Chondrocyte (in vitro differentiated cells): Measurements from ENCODE around the gene ALDH3A2. TPM values are rescaled to one million over a fixed set of nuclear protein-coding genes. Genes with fewer than 3 reads are reported as not detected.

Experiments used
- DNase-seq: peaks from one replicate; pipeline ENCODE4 v3.0.0; 2021; ENCODE audit warnings: mixed read lengths, low spot score
- H3K27ac Mint-ChIP-seq: one replicate; pipeline ENCODE4 v1.8.0; 2021; ENCODE audit warnings: mild to moderate bottlenecking, moderate library complexity, mixed read lengths; ENCODE audit not compliant: unreplicated experiment
- H3K27me3 Mint-ChIP-seq: 2 replicates; pipeline ENCODE4 v1.8.0; 2021; ENCODE audit warnings: low read depth, mixed read lengths
- H3K36me3 Mint-ChIP-seq: 2 replicates; pipeline ENCODE4 v1.8.0; 2021; ENCODE audit warnings: low read depth, mixed read lengths
- H3K4me1 Mint-ChIP-seq: 2 replicates; pipeline ENCODE4 v1.8.0; 2021; ENCODE audit warnings: low read depth, mild to moderate bottlenecking, mixed read lengths
- H3K4me3 Mint-ChIP-seq: one replicate; pipeline ENCODE4 v1.8.0; 2021; ENCODE audit warnings: mild to moderate bottlenecking, moderate library complexity, mixed read lengths; ENCODE audit not compliant: unreplicated experiment
- H3K9me3 Mint-ChIP-seq: 2 replicates; pipeline ENCODE4 v1.8.0; 2021; ENCODE audit warnings: low read depth, mixed read lengths
- total RNA-seq: library from RNA; stranded (reverse); gene quantifications from 3 replicates; pipeline ENCODE4 v1.2.1, GENCODE V29; 2021
- TF ChIP-seq, protein P1 (sequence below): fragments of 200-600 bp; sonication (generic); IDR thresholded peaks from 2 replicates; pipeline ENCODE4 v1.5.0; 2021; ENCODE audit warnings: antibody characterized with exemption, mild to moderate bottlenecking, moderate library complexity

ALDH3A2 gene
- total RNA-seq, 1 donor from 2014 or later = 26.5 TPM

- Mint-ChIP-seq H3K4me3 (no peak overlapping the region), H3K4me1 (peaks cover 11% of the 10 kb centered on the region), H3K36me3 (no peaks in the 10 kb centered on the region), H3K9me3 (no peaks in the 10 kb centered on the region), H3K27me3 (no peaks in the 10 kb centered on the region), H3K27ac (no peak overlapping the region)
- no peak for DNase-seq
- TF ChIP-seq, protein P1, sequence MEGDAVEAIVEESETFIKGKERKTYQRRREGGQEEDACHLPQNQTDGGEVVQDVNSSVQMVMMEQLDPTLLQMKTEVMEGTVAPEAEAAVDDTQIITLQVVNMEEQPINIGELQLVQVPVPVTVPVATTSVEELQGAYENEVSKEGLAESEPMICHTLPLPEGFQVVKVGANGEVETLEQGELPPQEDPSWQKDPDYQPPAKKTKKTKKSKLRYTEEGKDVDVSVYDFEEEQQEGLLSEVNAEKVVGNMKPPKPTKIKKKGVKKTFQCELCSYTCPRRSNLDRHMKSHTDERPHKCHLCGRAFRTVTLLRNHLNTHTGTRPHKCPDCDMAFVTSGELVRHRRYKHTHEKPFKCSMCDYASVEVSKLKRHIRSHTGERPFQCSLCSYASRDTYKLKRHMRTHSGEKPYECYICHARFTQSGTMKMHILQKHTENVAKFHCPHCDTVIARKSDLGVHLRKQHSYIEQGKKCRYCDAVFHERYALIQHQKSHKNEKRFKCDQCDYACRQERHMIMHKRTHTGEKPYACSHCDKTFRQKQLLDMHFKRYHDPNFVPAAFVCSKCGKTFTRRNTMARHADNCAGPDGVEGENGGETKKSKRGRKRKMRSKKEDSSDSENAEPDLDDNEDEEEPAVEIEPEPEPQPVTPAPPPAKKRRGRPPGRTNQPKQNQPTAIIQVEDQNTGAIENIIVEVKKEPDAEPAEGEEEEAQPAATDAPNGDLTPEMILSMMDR = no peak
Measured at GRCh38 chr17:19703828-19704613, 55.5 kb downstream of the ALDH3A2 start.

- H3K27ac Mint-ChIP-seq = no peak overlapping the region
- TF ChIP-seq, protein P1 = no peak
- no peak overlapping the region for H3K4me3 Mint-ChIP-seq
- no peaks in the 10 kb centered on the region for H3K27me3 Mint-ChIP-seq
- peaks cover 11% of the 10 kb centered on the region for H3K4me1 Mint-ChIP-seq
- no peak for DNase-seq
- H3K9me3 Mint-ChIP-seq = no peaks in the 10 kb centered on the region
- H3K36me3 Mint-ChIP-seq = no peaks in the 10 kb centered on the region
Measured at GRCh38 chr17:19705201-19705600, 56.6 kb downstream of the ALDH3A2 start.

GRCh38 chr17:19705771-19706770, 57.5 kb downstream of the ALDH3A2 start:
- H3K4me1 Mint-ChIP-seq = peaks cover 11% of the 10 kb centered on the region
- H3K4me3 Mint-ChIP-seq = no peak overlapping the region
- no peak overlapping the region for H3K27ac Mint-ChIP-seq
- no peaks in the 10 kb centered on the region for H3K36me3 Mint-ChIP-seq
- TF ChIP-seq, protein P1 = no peak
- no peaks in the 10 kb centered on the region for H3K27me3 Mint-ChIP-seq
- no peak for DNase-seq
- H3K9me3 Mint-ChIP-seq = no peaks in the 10 kb centered on the region

- H3K36me3 Mint-ChIP-seq = no peaks in the 10 kb centered on the region
- H3K27me3 Mint-ChIP-seq = no peaks in the 10 kb centered on the region
- H3K4me1 Mint-ChIP-seq = peaks cover 11% of the 10 kb centered on the region
- no peak overlapping the region for H3K27ac Mint-ChIP-seq
- TF ChIP-seq, protein P1 = no peak
- no peak overlapping the region for H3K4me3 Mint-ChIP-seq
- DNase-seq = no peak
- no peaks in the 10 kb centered on the region for H3K9me3 Mint-ChIP-seq
Measured at GRCh38 chr17:19706791-19707727, 58.5 kb downstream of the ALDH3A2 start.
